Suprapubic skin (tissue), 4 donors: ENCODE measurements around the gene FBXW9. TPM values are rescaled to one million over a fixed set of nuclear protein-coding genes. Genes with fewer than 3 reads are reported as not detected.

Experiments
- DNase-seq, 2 donors: peaks; one replicate each; pipeline ENCODE4 v3.0.0-alpha.2; 2019; ENCODE audit warnings: low spot score in 2 of 2
- H3K27ac ChIP-seq: fragments of 200-600 bp; sonication (generic); one replicate; pipeline ENCODE4 v1.5.1; 2019
- H3K27me3 ChIP-seq: fragments of 200-600 bp; sonication (generic); one replicate; pipeline ENCODE4 v1.5.1; 2019
- H3K36me3 ChIP-seq: fragments of 200-600 bp; sonication (generic); one replicate; pipeline ENCODE4 v1.5.1; 2019
- H3K4me1 ChIP-seq: fragments of 200-600 bp; sonication (generic); one replicate; pipeline ENCODE4 v1.5.1; 2019
- H3K4me3 ChIP-seq: fragments of 200-600 bp; sonication (generic); one replicate; pipeline ENCODE4 v1.5.1; 2019; ENCODE audit warnings: mild to moderate bottlenecking
- H3K9me3 ChIP-seq: fragments of 200-600 bp; sonication (generic); one replicate; pipeline ENCODE4 v1.5.1; 2019
- EP300 ChIP-seq: sonication (generic); formaldehyde crosslinking; IDR thresholded peaks from one replicate; pipeline ENCODE4 v1.6.1; 2017; ENCODE audit warnings: antibody characterized with exemption
- POLR2A ChIP-seq, 2 donors: fragments of 450-650 bp; IDR thresholded peaks; one replicate each; pipeline ENCODE4 v1.6.1; 2017; ENCODE audit warnings: antibody characterized with exemption in 2 of 2, mild to moderate bottlenecking in 2 of 2, moderate library complexity in 2 of 2
- POLR2AphosphoS5 ChIP-seq, 3 donors: sonication (generic); formaldehyde crosslinking; IDR thresholded peaks; one replicate each; pipeline ENCODE4 v1.6.1; 2017; ENCODE audit warnings: antibody characterized with exemption in 3 of 3
- WGBS: methylation state at CpG from one replicate; pipeline ENCODE4 v1.1.5; 2018; 5-methylcytosine and 5-hydroxymethylcytosine counted together
- total RNA-seq, 4 donors: library from RNA; depleted of rRNA; stranded (reverse); fragments of >200 nt; gene quantifications; one replicate each; pipeline ENCODE4 v1.1.0, GENCODE V29; 2016
- TF ChIP-seq, protein P1 (sequence below), 2 donors: fragments of 200-600 bp in 1 of 2; fragments of 450-650 bp in 1 of 2; sonication (generic) in 1 of 2; IDR thresholded peaks; one replicate each; pipeline ENCODE4 v1.5.1; 2016 to 2019; ENCODE audit warnings: antibody characterized with exemption in 2 of 2, mild to moderate bottlenecking in 1 of 2, moderate library complexity in 1 of 2

Gene FBXW9
- total RNA-seq, 4 donors from 2014 or later = 9.7 to 13.7 (median 12.3) TPM

DNA sequence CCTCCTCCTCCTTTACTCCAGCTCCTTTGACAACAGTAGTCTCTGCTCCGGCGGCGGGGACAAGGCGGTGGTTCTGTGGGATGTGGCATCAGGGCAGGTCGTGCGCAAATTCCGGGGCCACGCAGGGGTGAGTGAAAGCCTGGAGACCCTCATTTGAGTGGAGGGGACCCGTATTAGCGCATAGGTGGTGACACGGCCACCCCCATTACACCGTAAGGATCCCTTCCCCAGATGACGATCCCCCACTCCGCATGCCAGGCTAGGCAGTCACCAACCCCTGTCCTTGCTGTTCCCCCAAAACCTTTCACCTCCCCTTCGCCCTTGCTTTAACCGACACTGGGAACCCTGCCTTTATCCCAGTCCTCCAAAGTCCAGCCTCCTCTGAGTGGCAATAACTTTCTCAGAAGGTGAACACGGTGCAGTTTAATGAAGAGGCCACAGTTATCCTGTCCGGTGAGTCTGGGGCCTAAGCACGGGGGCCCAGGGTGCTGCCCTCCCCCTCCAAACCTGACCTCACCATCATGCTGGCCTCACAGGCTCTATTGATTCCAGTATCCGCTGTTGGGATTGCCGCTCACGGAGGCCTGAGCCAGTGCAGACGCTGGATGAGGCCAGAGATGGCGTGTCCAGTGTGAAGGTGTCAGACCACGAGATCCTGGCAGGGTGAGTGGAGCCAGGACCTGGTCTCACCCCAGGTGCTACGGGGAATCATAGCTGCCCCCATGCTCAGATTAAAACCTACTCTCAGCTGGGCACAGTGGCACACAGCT lies 26.1 kb downstream of the FBXW9 start:
- Histone ChIP-seq H3K27me3 (no peaks in the 10 kb centered on the region), H3K27ac (peak overlapping the region; percentile 96), H3K9me3 (no peaks in the 10 kb centered on the region), H3K4me3 (peak overlapping the region; percentile 91), H3K4me1 (peaks cover 44% of the 10 kb centered on the region), H3K36me3 (peaks cover 34% of the 10 kb centered on the region)
- no peak for DNase-seq
- WGBS = 35% methylated on average over 13 of the region's 26 CpGs
- TF ChIP-seq, protein P1, sequence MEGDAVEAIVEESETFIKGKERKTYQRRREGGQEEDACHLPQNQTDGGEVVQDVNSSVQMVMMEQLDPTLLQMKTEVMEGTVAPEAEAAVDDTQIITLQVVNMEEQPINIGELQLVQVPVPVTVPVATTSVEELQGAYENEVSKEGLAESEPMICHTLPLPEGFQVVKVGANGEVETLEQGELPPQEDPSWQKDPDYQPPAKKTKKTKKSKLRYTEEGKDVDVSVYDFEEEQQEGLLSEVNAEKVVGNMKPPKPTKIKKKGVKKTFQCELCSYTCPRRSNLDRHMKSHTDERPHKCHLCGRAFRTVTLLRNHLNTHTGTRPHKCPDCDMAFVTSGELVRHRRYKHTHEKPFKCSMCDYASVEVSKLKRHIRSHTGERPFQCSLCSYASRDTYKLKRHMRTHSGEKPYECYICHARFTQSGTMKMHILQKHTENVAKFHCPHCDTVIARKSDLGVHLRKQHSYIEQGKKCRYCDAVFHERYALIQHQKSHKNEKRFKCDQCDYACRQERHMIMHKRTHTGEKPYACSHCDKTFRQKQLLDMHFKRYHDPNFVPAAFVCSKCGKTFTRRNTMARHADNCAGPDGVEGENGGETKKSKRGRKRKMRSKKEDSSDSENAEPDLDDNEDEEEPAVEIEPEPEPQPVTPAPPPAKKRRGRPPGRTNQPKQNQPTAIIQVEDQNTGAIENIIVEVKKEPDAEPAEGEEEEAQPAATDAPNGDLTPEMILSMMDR (IDR thresholded peaks at IDR 0.05) = no peak
- TF ChIP-seq POLR2AphosphoS5 (IDR thresholded peaks at IDR 0.05) (no peak), POLR2A (IDR thresholded peaks at IDR 0.05) (no peak), EP300 (no peak)

DNA sequence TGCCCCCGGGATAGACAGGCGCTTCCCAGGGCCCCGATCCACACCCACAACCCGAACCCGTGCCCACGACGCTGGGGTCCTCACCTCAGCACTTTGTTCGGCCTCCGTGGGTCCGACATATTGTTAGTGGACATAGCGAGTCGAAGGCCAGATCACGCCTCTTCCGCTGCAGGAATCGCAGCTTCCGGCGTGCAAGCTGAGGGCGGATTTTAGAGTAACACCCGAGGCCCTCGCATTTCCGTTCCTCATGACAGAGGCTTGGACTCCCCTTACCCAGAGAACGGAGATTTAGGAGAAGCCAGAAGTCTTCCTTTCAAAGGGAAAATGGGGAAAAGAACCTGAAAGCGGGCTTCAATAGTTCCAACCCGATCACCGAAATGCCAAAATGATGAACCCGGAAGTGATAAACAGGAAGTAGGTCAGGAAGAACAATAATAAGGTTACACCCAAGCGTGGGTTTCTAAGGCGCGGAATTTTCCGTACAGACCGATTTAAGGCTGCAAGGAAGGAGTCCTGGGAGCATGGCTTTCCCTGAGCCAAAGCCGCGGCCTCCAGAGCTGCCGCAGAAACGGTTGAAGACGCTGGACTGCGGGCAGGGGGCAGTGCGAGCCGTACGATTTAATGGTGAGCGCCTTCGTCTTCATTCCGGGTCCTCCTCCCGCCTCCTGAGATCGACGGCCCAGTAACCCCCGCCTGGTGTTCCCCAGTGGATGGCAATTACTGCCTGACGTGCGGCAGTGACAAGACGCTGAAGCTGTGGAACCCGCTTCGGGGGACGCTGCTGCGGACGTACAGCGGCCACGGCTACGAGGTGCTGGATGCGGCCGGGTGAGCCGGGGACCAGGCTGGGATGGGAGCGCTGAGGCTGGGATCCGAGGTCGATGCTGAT lies 26.9 kb downstream of the FBXW9 start:
- Histone ChIP-seq H3K4me1 (peaks cover 46% of the 10 kb centered on the region), H3K27ac (peak overlapping the region; percentile 96), H3K36me3 (peaks cover 33% of the 10 kb centered on the region), H3K9me3 (no peaks in the 10 kb centered on the region), H3K4me3 (peak overlapping the region; percentile 91), H3K27me3 (no peaks in the 10 kb centered on the region)
- peak in 2 of 3 donors; percentile 10 to 58 for TF ChIP-seq POLR2AphosphoS5 (IDR thresholded peaks at IDR 0.05)
- TF ChIP-seq EP300 = no peak
- TF ChIP-seq, protein P1 (IDR thresholded peaks at IDR 0.05) = no peak
- TF ChIP-seq POLR2A (IDR thresholded peaks at IDR 0.05) = no peak
- under 1% methylated on average over 38 of the region's 64 CpGs for WGBS
- DNase-seq = peak; percentile 88 to 89

DNA sequence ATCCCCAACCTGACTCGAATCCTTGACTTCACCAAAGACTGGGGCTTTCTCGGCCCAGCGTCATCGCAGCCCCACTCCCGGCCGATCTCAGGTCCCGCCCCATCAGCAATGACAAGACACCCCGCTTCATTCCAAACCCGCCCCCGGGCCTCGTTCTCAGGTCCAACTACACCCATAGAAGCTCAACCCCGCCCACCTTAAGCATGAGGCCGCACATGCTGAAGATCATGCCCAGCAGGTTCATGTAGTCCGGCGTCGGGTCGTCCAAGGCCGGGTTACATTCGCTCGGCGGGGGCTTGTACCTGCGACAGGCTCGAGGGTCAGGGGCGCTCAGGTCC lies 27.5 kb downstream of the FBXW9 start:
- Histone ChIP-seq H3K9me3 (no peaks in the 10 kb centered on the region), H3K27me3 (no peaks in the 10 kb centered on the region), H3K4me1 (peaks cover 46% of the 10 kb centered on the region), H3K36me3 (peaks cover 33% of the 10 kb centered on the region), H3K27ac (peak overlapping the region; percentile 96), H3K4me3 (peak overlapping the region; percentile 91)
- peak; percentile 87 to 89 for DNase-seq
- TF ChIP-seq POLR2AphosphoS5 (IDR thresholded peaks at IDR 0.05) (no peak), EP300 (no peak), POLR2A (IDR thresholded peaks at IDR 0.05) (no peak)
- TF ChIP-seq, protein P1 (IDR thresholded peaks at IDR 0.05) = no peak
- WGBS = under 1% methylated on average over 13 of the region's 24 CpGs

DNA sequence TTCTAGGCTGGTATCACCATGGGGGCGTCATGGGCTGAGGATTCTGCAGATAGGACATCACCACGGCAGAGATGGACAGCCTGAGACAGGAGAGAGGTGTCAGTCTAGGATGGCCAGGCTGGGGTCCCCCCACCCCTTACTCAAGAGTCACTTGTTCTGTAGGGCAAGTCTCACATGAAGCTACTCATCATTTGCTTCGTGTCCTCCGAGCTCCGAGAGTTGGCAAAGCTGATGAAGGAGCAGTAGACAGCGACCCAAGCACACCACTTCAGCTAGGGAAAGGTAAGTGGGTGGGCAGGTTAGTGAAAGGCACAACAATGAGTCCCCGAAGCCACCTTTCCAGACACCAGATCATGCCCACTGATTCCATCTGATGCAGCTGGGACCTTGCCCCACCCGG lies 28.1 kb downstream of the FBXW9 start:
- Histone ChIP-seq H3K9me3 (no peaks in the 10 kb centered on the region), H3K4me3 (peak overlapping the region; percentile 91), H3K27me3 (no peaks in the 10 kb centered on the region), H3K36me3 (peaks cover 33% of the 10 kb centered on the region), H3K4me1 (peaks cover 46% of the 10 kb centered on the region), H3K27ac (peak overlapping the region; percentile 96)
- TF ChIP-seq POLR2AphosphoS5 (IDR thresholded peaks at IDR 0.05) = no peak
- TF ChIP-seq, protein P1 (IDR thresholded peaks at IDR 0.05) = no peak
- no peak for TF ChIP-seq POLR2A (IDR thresholded peaks at IDR 0.05)
- no peak for TF ChIP-seq EP300
- no peak for DNase-seq
- WGBS = 73% methylated on average over 7 of the region's 8 CpGs
